Cardiac fibroblast (primary cell): ENCODE results near the gene TLX1.

Experiments used
- DNase-seq, 2 donors: peaks; one replicate each; pipeline versions ENCODE4 v3.0.0 to v3.0.0-alpha.2; 2010; ENCODE audit warnings: low read depth in 2 of 2
- H3K4me3 ChIP-seq, 2 donors: replicated peaks in 1 of 2; 1 replicate in 1 of 2; 2 replicates in 1 of 2; pipeline ENCODE4 v1.5.1; 2011; ENCODE audit warnings: low read depth in 2 of 2, low read length in 2 of 2, mild to moderate bottlenecking in 2 of 2, moderate library complexity in 1 of 2
- CTCF ChIP-seq: IDR thresholded peaks from one replicate; pipeline ENCODE4 v1.5.1; 2011; ENCODE audit warnings: low read depth, mild to moderate bottlenecking, low read length, inconsistent platforms

Gene TLX1

GRCh38 chr10:101120520-101120883 is 10.6 kb upstream of the TLX1 start:
- H3K4me3 ChIP-seq: peak overlapping the region; percentile 46 to 53
- no peak for DNase-seq
- TF ChIP-seq CTCF: no peak

DNA sequence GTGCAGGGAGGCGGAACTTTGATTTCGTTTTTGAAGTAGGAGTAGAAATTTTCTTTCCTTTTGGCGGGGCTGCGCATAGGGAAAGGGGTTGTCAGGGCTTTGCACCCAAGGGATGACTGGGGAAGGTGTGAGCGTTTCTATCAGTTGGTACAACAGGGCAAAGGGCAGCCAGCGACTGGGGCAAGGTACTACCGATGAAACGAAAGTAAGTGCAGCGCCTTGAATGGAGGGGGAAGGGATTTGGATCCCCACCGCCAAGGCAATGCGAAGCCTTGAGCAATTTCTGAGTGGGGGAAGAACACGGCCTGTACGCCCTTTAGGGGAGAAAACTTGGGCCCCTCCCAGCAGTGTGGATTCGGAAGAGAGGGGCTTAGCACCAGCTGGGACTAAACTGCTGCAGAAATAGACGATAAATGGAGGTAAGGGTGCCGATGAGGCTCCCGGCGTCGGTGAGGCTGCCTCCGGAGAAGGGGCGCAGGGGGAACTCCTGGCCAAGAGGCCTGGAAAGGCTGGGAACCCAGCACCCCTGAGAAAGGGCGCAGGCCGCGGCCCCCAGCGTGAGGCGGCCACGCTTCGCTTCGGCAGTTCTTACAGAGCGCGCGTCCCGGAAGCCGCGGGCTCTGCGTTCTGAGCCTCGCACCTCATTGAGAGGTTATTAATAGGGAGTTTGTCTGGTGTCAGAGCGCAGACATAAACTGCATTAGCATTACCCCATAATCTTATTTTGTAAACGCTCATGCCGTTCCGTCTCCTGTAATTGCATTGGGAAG is 10.0 kb upstream of the TLX1 start:
- DNase-seq: peak in 1 of 2 donors; percentile 13
- H3K4me3 ChIP-seq: peak overlapping the region; percentile 46 to 53
- TF ChIP-seq CTCF: no peak

DNA sequence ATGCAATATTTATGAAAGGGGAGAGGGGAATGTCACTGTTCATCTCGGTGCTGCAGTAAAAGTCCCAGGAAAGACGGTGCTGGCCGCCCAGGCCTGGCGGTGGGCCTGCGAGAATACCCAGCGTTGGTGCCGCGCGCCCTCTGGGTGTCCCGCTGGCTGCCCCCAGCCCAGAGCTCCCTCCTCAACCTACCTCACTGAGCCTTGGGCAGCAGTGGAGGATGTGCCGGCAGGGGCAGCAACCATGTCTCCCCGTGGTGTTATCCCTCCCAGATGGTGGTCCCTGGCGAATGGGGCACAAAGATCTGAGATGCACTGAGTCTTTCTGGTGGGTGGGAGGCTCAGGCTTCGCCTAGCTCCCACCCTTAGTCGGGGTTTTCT is 9.5 kb upstream of the TLX1 start:
- TF ChIP-seq CTCF: no peak
- DNase-seq: no peak
- no peak overlapping the region for H3K4me3 ChIP-seq

GRCh38 chr10:101122270-101123084 is 8.6 kb upstream of the TLX1 start:
- DNase-seq: no peak
- no peak overlapping the region for H3K4me3 ChIP-seq
- TF ChIP-seq CTCF: no peak

GRCh38 chr10:101123085-101123814 is 7.8 kb upstream of the TLX1 start:
- TF ChIP-seq CTCF: no peak

GRCh38 chr10:101123815-101124617 is 7.1 kb upstream of the TLX1 start:
- no peak for TF ChIP-seq CTCF
- no peak overlapping the region for H3K4me3 ChIP-seq
- DNase-seq: no peak

More at GRCh38 chr10:101123085-101123814, 7.8 kb upstream of the TLX1 start:
- no peak overlapping the region for H3K4me3 ChIP-seq
- DNase-seq: no peak
